Caco-2 (cell line): Measurements from ENCODE around the gene BCLAF1. TPM values are rescaled to one million over a fixed set of nuclear protein-coding genes. Genes with fewer than 3 reads are reported as not detected.

Experiments used
- BruUV-seq: library from RNA; stranded (reverse); fragments of 400-500 nt; replicated peaks from 2 replicates; lab custom pipeline; 2021; lab: Mats Ljungman, UMichigan
- CTCF ChIA-PET: fragments of 300-600 bp; sonication (Branson Sonifier 250); formaldehyde crosslinking; loops from one replicate; lab custom pipeline; 2022; ENCODE audit warnings: antibody characterized with exemption; lab: Charles Lee
- POLR2A ChIA-PET: fragments of 300-600 bp; sonication (Branson Sonifier 250); formaldehyde crosslinking; loops from one replicate; lab custom pipeline; 2022; ENCODE audit warnings: antibody characterized with exemption; lab: Charles Lee
- DNase-seq, 2 experiments: peaks; one replicate each; pipeline versions ENCODE4 v3.0.0 to v3.0.0-alpha.2; 2020 to 2022
- H3K27me3 ChIP-seq: replicated peaks from 2 replicates; pipeline ENCODE4 v1.6.0; 2011; ENCODE audit warnings: low read length; ENCODE audit not compliant: control insufficient read depth, insufficient read depth
- H3K36me3 ChIP-seq: 2 replicates; pipeline ENCODE4 v1.5.1; 2011; ENCODE audit warnings: low read length; ENCODE audit not compliant: control insufficient read depth, insufficient read depth
- H3K4me1 ChIP-seq: fragments of 250-450 bp; sonication (Bioruptor Pico); 2 replicates; pipeline ENCODE4 v1.5.1; 2020; ENCODE audit warnings: mild to moderate bottlenecking
- H3K4me3 ChIP-seq: 2 replicates; pipeline ENCODE4 v1.5.1; 2011; ENCODE audit warnings: low read depth, mild to moderate bottlenecking, control low read depth, low read length
- H3K9me3 ChIP-seq: fragments of 250-450 bp; sonication (Bioruptor Pico); 2 replicates; pipeline ENCODE4 v1.5.1; 2020; ENCODE audit warnings: mild to moderate bottlenecking, moderate library complexity
- H3K27ac Mint-ChIP-seq: one replicate; pipeline ENCODE4 v1.8.0; 2022; ENCODE audit warnings: mixed read lengths; ENCODE audit not compliant: unreplicated experiment
- H3K27me3 Mint-ChIP-seq: one replicate; pipeline ENCODE4 v1.8.0; 2022; ENCODE audit warnings: mixed read lengths; ENCODE audit not compliant: insufficient read depth, unreplicated experiment
- H3K36me3 Mint-ChIP-seq: one replicate; pipeline ENCODE4 v1.8.0; 2022; ENCODE audit warnings: mild to moderate bottlenecking, mixed read lengths; ENCODE audit not compliant: insufficient read depth, unreplicated experiment
- H3K4me1 Mint-ChIP-seq: one replicate; pipeline ENCODE4 v1.8.0; 2022; ENCODE audit warnings: low read depth, mixed read lengths; ENCODE audit not compliant: unreplicated experiment
- H3K4me3 Mint-ChIP-seq: one replicate; pipeline ENCODE4 v1.8.0; 2022; ENCODE audit warnings: mild to moderate bottlenecking, moderate library complexity, mixed read lengths; ENCODE audit not compliant: unreplicated experiment
- H3K9me3 Mint-ChIP-seq: one replicate; pipeline ENCODE4 v1.8.0; 2022; ENCODE audit warnings: mixed read lengths; ENCODE audit not compliant: unreplicated experiment
- intact Hi-C: fragments of 100-400 bp; cut with micrococcal nuclease; formaldehyde crosslinking; loops from one replicate; pipeline ENCODE4 v1.10.0; 2022; ENCODE audit not compliant: unreplicated experiment
- total RNA-seq: library from RNA; stranded (reverse); gene quantifications from 2 replicates; pipeline ENCODE4 v1.2.3, GENCODE V29; 2022
- TF ChIP-seq, protein P1 (sequence below), 2 experiments: fragments of 200-600 bp in 1 of 2; IDR thresholded peaks; 1 replicate in 1 of 2; 2 replicates in 1 of 2; pipeline versions ENCODE4 v1.5.1 to v1.8.0; 2011 to 2022; ENCODE audit warnings: antibody characterized with exemption in 1 of 2, control low read depth in 1 of 2, inconsistent platforms in 1 of 2, low read depth in 1 of 2, low read length in 1 of 2, mild to moderate bottlenecking in 1 of 2, moderate library complexity in 1 of 2; ENCODE audit not compliant: insufficient read depth in 1 of 2, severe bottlenecking in 1 of 2, unreplicated experiment in 1 of 2

Gene BCLAF1
- total RNA-seq, 1 experiment from 2014 or later = 178 TPM

- Mint-ChIP-seq H3K27me3 (no peaks in the 10 kb centered on the region), H3K36me3 (peaks cover 45% of the 10 kb centered on the region), H3K27ac (no peak overlapping the region), H3K4me3 (no peak overlapping the region), H3K4me1 (peaks cover 16% of the 10 kb centered on the region), H3K9me3 (no peaks in the 10 kb centered on the region)
- no peak overlapping the region for H3K4me3 ChIP-seq
- CTCF ChIA-PET = no interaction called here
- no peaks in the 10 kb centered on the region for H3K9me3 ChIP-seq
- no peak for DNase-seq
- TF ChIP-seq, protein P1, sequence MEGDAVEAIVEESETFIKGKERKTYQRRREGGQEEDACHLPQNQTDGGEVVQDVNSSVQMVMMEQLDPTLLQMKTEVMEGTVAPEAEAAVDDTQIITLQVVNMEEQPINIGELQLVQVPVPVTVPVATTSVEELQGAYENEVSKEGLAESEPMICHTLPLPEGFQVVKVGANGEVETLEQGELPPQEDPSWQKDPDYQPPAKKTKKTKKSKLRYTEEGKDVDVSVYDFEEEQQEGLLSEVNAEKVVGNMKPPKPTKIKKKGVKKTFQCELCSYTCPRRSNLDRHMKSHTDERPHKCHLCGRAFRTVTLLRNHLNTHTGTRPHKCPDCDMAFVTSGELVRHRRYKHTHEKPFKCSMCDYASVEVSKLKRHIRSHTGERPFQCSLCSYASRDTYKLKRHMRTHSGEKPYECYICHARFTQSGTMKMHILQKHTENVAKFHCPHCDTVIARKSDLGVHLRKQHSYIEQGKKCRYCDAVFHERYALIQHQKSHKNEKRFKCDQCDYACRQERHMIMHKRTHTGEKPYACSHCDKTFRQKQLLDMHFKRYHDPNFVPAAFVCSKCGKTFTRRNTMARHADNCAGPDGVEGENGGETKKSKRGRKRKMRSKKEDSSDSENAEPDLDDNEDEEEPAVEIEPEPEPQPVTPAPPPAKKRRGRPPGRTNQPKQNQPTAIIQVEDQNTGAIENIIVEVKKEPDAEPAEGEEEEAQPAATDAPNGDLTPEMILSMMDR (IDR thresholded peaks at IDR 0.05; ENCODE audit: insufficient read depth in 1 of 2, low read depth in 1 of 2, low read length in 1 of 2, severe bottlenecking in 1 of 2, unreplicated experiment in 1 of 2) = no peak
- H3K27me3 ChIP-seq = no peaks in the 10 kb centered on the region
- intact Hi-C loops = no loop called here
- BruUV-seq = no TSS peak
- H3K36me3 ChIP-seq = no peaks in the 10 kb centered on the region
- H3K4me1 ChIP-seq = peaks cover 9% of the 10 kb centered on the region; the same call in 1 of the 2 replicates
- POLR2A ChIA-PET = no interaction called here
Measured at GRCh38 chr6:136254851-136255466, 34.7 kb downstream of the BCLAF1 start.

DNA sequence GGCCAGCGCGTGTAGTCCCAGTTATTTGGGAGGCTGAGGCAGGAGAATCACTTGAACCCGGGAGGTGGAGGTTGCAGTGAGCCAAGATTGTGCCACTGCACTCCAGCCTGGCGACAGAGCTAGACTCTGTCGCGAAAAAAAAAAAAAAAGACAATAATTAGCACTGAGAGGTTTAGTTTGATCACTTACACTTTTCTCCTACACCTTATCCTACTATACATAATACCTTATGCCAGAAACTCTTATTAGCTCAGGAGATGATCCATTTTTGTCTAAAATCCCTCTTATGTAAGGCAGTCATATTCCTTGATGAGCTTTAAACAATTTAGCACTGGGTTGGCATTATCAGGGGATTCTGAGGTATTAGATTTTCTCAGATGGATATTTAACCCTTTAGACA, 35.9 kb downstream of the BCLAF1 start:
- Mint-ChIP-seq H3K4me1 (peaks cover 20% of the 10 kb centered on the region), H3K4me3 (no peak overlapping the region), H3K27me3 (no peaks in the 10 kb centered on the region), H3K9me3 (no peaks in the 10 kb centered on the region), H3K27ac (no peak overlapping the region), H3K36me3 (peaks cover 44% of the 10 kb centered on the region)
- H3K27me3 ChIP-seq = no peaks in the 10 kb centered on the region
- ChIA-PET POLR2A (interaction anchor here (0.8 kb wide), 1 partner anchor 64 kb away, joined by 11 read pairs; no protein-coding TSS in a partner anchor), CTCF (interaction anchor here (0.7 kb wide), 1 partner anchor 296 kb away, joined by 3 read pairs; the partner anchor contains the start of gene MAP7)
- TF ChIP-seq, protein P1 (IDR thresholded peaks at IDR 0.05; ENCODE audit: insufficient read depth in 1 of 2, low read depth in 1 of 2, low read length in 1 of 2, severe bottlenecking in 1 of 2, unreplicated experiment in 1 of 2) = no peak
- intact Hi-C loops = no loop called here
- DNase-seq = no peak
- H3K36me3 ChIP-seq = no peaks in the 10 kb centered on the region
- no peaks in the 10 kb centered on the region for H3K9me3 ChIP-seq
- H3K4me1 ChIP-seq = peaks cover 9% of the 10 kb centered on the region; the same call in 1 of the 2 replicates
- BruUV-seq = no TSS peak
- H3K4me3 ChIP-seq = no peak overlapping the region

DNA sequence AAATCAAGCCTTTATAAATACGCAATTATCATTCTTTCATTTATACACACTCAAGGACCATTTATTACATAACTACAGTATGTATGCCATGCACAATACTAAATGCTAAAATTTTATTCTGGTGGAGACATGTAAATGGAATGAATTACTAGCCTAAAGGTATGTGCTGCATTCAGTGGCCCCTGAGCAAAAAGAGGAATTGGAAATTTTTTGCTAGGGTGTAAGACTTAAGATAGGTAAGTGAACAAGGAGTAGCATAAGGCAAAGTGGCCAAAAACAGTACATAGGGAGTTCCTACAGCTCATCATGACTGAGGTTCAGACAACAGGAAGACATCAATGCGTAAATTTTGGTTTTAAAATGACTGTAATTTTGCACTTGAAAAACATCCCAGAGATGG, 37.2 kb downstream of the BCLAF1 start:
- Histone ChIP-seq H3K4me1 (peaks cover 9% of the 10 kb centered on the region; the same call in 1 of the 2 replicates), H3K9me3 (no peaks in the 10 kb centered on the region), H3K27me3 (no peaks in the 10 kb centered on the region), H3K4me3 (no peak overlapping the region), H3K36me3 (no peaks in the 10 kb centered on the region)
- H3K36me3 Mint-ChIP-seq = peaks cover 45% of the 10 kb centered on the region
- CTCF ChIA-PET = interaction anchor here (0.8 kb wide), 1 partner anchor 36 kb away, joined by 5 read pairs; no protein-coding TSS in a partner anchor
- intact Hi-C loops = no loop called here
- DNase-seq = no peak
- POLR2A ChIA-PET = interaction anchor here (0.5 to 4.7 kb wide), 2 partner anchors 37 to 104 kb away, joined by 3 to 64 read pairs; partner anchors contain the start of gene BCLAF1
- no peak overlapping the region for H3K27ac Mint-ChIP-seq
- H3K4me3 Mint-ChIP-seq = no peak overlapping the region
- BruUV-seq = no TSS peak
- H3K9me3 Mint-ChIP-seq = no peaks in the 10 kb centered on the region
- H3K27me3 Mint-ChIP-seq = no peaks in the 10 kb centered on the region
- peaks cover 23% of the 10 kb centered on the region for H3K4me1 Mint-ChIP-seq
- TF ChIP-seq, protein P1 (IDR thresholded peaks at IDR 0.05; ENCODE audit: insufficient read depth in 1 of 2, low read depth in 1 of 2, low read length in 1 of 2, severe bottlenecking in 1 of 2, unreplicated experiment in 1 of 2) = no peak
